GM18505 (cell line): ENCODE measurements around the gene OR10A6.

Experiments used
- ATAC-seq: cut with Tn5 transposase; IDR thresholded peaks from one replicate; pipeline ENCODE4 v1.9.1; 2021; ENCODE audit not compliant: unreplicated experiment
- POLR2A ChIP-seq: IDR thresholded peaks from 4 replicates; pipeline ENCODE4 v1.6.1; 2011; ENCODE audit warnings: borderline replicate concordance; ENCODE audit not compliant: insufficient read depth, insufficient read length; ENCODE audit errors: extremely low read depth

The OR10A6 gene, protein sequence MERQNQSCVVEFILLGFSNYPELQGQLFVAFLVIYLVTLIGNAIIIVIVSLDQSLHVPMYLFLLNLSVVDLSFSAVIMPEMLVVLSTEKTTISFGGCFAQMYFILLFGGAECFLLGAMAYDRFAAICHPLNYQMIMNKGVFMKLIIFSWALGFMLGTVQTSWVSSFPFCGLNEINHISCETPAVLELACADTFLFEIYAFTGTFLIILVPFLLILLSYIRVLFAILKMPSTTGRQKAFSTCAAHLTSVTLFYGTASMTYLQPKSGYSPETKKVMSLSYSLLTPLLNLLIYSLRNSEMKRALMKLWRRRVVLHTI

GRCh38 chr11:7931168-7931567 lies at the start of gene OR10A6:
Gene OR10A6, minus strand, starts transcription at chr11:7931268. Its CDS starts 2,606 bp downstream, at chr11:7928662.
- no peak for TF ChIP-seq POLR2A

GRCh38 chr11:7977232-7977917 lies 46.3 kb upstream of the OR10A6 start:
- no peak for ATAC-seq
- TF ChIP-seq POLR2A: no peak

More at GRCh38 chr11:7931168-7931567, at the start of gene OR10A6:
- ATAC-seq: no peak

DNA sequence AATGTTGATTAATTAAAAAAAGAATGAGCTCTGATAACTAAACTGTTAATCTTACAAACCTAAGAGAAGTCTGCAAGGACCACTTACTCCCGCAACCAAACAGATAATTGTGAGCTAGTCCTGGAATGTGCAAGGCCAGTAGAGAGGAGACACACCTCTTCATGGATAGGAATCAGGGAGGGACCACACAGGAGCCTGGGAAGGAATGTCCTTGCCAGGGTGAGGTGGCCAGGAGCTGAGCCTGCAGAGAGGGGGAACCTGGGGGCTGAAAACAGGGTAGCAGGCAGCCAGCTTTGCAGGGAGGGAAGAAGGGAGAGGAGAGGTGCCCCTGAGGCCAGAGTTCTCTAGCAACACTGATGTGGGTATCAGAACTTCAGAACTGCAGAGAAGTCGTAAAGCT lies 43.6 kb upstream of the OR10A6 start:
- no peak for ATAC-seq

GRCh38 chr11:7973011-7973410 lies 41.9 kb upstream of the OR10A6 start:
- ATAC-seq: no peak
- no peak for TF ChIP-seq POLR2A

More for the DNA sequence above, 43.6 kb upstream of the OR10A6 start:
- TF ChIP-seq POLR2A: no peak

DNA sequence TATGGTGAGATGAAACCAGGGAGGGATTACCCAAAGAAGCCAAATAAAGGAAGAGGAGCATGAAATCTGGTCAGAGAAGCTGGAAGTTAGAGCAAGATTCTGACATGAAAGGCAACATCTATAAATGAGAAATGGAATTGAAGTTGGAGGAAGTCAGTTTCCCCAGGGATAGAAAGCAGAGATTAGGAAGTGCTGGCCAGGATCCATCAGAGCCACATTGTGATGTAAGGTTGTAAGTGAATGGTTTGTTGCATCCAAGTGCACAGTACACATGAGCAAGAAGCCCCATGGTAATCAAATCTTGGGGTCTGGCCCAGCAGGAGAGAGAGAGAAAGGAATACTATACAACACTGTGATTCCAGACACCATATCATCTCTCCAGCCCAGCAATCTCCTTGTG lies 40.8 kb upstream of the OR10A6 start:
- no peak for TF ChIP-seq POLR2A
- ATAC-seq: no peak

DNA sequence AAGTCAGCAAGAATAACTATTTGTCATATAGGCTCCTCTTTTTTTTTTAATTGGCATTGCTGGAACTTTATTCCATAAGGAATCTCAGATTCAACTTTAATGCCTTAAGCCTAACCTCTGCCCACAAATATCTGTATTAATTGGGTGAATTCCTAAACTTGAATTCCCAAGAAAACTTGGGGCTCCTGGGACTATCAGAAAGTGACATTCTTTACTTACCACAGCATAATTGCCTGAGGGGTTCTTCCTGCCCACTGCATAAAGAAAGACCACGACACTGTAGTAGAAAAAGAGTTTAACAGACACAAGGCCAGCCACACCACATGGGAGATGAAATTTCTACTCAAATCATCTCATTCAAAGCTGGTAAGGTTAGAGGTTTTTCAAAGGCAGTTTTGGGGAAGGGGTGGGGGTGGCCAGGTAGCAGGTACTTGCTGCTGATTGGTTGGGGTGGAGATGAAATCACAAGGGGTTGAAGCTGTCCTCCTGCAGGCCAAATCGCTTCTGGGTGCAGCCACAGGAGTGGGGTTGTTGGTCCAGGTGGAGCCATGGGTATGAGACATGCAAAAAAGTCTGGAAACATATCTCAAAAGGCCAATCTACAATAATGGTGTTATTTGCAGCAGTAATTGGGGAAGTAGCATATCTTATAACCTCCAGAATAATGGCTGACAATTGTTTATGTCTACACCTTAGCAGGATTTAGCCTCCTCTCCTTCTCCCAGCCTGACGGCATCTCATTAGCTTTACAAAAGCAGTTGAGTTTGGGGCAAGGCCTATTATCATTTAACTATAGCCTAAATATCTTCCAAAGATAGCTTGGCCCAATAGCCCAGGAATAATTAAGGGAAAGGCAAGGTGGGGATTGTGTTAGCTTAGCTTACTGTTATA lies 38.9 kb upstream of the OR10A6 start:
- TF ChIP-seq POLR2A: no peak
- no peak for ATAC-seq

GRCh38 chr11:7968686-7969085 lies 37.6 kb upstream of the OR10A6 start:
- no peak for ATAC-seq
- no peak for TF ChIP-seq POLR2A

DNA sequence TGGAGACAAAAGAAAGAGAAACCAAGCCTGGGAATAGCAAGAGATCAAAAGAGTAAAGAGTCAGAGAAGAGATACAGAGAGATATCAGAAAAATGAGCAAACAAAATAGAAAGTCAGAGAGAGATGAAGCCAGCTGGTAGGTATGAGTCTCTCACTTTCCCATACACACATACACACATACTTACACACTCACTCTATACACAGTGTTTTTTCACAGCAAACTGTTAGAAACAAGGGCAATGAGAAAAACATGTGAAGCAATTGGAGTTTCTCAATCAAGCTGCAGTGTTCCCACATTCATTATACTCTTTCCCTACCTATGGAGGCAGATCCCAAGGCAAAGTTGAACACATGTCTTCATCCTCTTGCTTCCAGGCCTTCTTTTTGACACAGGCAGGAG lies 36.8 kb upstream of the OR10A6 start:
- TF ChIP-seq POLR2A: no peak
- no peak for ATAC-seq

DNA sequence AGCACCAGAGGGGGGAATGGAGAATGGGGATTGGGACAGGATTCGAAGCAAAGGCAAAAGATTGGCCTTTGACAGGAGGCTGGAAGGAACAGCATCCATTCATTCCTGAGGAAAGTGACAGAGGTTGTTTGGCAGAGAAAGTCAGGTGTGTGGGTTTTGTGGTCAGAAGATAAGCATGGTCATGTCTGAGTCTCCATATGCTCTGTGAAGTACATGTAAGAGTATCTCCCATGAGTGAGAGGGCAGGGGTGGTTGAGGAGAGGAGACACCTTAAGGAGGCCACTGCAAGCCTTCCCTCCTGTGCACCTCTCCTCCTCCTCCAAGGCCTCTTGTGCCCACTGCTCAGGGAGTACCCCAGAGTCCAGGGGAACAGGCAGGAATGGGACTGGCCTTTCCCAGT lies 36.0 kb upstream of the OR10A6 start:
- no peak for TF ChIP-seq POLR2A
- ATAC-seq: no peak

GRCh38 chr11:7965386-7965785 lies 34.3 kb upstream of the OR10A6 start, which contains the start of gene NLRP10:
Gene NLRP10, minus strand, starts transcription at chr11:7965447. Its CDS starts 1,952 bp downstream, at chr11:7963495.
- no peak for ATAC-seq
- TF ChIP-seq POLR2A: no peak

DNA sequence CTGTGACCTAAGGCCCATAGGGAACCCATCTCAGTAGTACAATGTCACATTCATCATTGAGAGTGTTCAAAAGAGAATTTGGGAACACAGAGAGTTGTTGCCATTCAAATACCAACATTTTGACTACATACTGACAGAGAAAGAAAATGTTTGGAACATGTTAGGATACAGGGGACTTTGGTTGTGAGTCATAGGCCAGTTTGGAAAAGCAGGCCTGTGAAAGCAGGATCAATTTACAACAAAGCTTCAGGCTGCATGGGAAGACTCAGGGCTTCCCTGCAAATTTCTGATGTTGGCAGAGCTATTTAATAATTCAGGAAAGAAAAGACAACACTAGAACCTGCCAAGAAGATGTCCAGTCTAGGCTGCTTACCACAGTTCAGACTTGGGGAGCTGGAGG lies 33.8 kb upstream of the OR10A6 start:
- ATAC-seq: no peak
- no peak for TF ChIP-seq POLR2A

- ATAC-seq: no peak
- no peak for TF ChIP-seq POLR2A
Observed at GRCh38 chr11:7964261-7964660, 33.2 kb upstream of the OR10A6 start.

DNA sequence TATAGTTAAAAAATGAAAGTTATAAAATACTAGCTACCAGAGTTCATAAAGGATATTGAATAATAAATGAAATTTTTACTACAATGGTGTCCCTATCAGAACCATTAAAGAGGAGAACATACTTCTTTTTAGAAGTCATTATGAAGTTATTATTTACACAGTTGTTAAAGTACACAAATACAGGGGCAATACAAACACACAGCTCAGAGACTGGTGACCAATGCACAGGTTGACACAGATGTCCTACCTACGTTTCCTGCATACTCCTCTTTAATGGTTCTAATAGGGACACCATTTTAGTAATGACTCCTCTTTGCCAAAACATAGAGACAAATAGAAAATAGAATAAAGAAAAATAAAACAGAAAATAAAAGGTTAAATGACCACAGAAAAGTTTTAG lies 24.1 kb upstream of the OR10A6 start:
- no peak for ATAC-seq
- TF ChIP-seq POLR2A: no peak
